HG03095 (cell line): Measurements from ENCODE around the gene NKX1-2.

Source experiments
- ATAC-seq: cut with Tn5 transposase; IDR thresholded peaks from one replicate; pipeline ENCODE4 v1.9.1; 2021; ENCODE audit warnings: moderate library complexity; ENCODE audit not compliant: unreplicated experiment

The NKX1-2 gene

GRCh38 chr10:124450012-124450782 lies at the start of gene NKX1-2:
NKX1-2 (minus strand) TSS chr10:124450035; CDS start chr10:124449943, 92 bp downstream.
- no peak for ATAC-seq

GRCh38 chr10:124498056-124498455 lies 48.2 kb upstream of the NKX1-2 start:
- ATAC-seq, result no peak

GRCh38 chr10:124497196-124497881 lies 47.5 kb upstream of the NKX1-2 start:
- ATAC-seq, result no peak

- ATAC-seq, result no peak
Measured at GRCh38 chr10:124496620-124497019, 46.8 kb upstream of the NKX1-2 start.

- no peak for ATAC-seq
Measured at GRCh38 chr10:124496150-124496549, 46.3 kb upstream of the NKX1-2 start.

GRCh38 chr10:124495725-124496124 lies 45.9 kb upstream of the NKX1-2 start:
- no peak for ATAC-seq

- ATAC-seq, result no peak
Measured at GRCh38 chr10:124495162-124495561, 45.3 kb upstream of the NKX1-2 start.

GRCh38 chr10:124494046-124494807 lies 44.4 kb upstream of the NKX1-2 start:
- ATAC-seq, result no peak

GRCh38 chr10:124493214-124493882 lies 43.5 kb upstream of the NKX1-2 start:
- no peak for ATAC-seq

GRCh38 chr10:124492266-124492665 lies 42.4 kb upstream of the NKX1-2 start:
- no peak for ATAC-seq

- no peak for ATAC-seq
Measured at GRCh38 chr10:124491105-124491504, 41.3 kb upstream of the NKX1-2 start.

GRCh38 chr10:124486635-124487034 lies 36.8 kb upstream of the NKX1-2 start:
- no peak for ATAC-seq

GRCh38 chr10:124484661-124485060 lies 34.8 kb upstream of the NKX1-2 start:
- ATAC-seq, result no peak

GRCh38 chr10:124484031-124484430 lies 34.2 kb upstream of the NKX1-2 start:
- ATAC-seq, result no peak

GRCh38 chr10:124482876-124483275 lies 33.0 kb upstream of the NKX1-2 start:
- no peak for ATAC-seq

GRCh38 chr10:124482236-124482800 lies 32.5 kb upstream of the NKX1-2 start:
- no peak for ATAC-seq

GRCh38 chr10:124481717-124482116 lies 31.9 kb upstream of the NKX1-2 start:
- no peak for ATAC-seq

GRCh38 chr10:124480860-124481259 lies 31.0 kb upstream of the NKX1-2 start:
- ATAC-seq, result no peak

- no peak for ATAC-seq
Measured at GRCh38 chr10:124478515-124478914, 28.7 kb upstream of the NKX1-2 start.

GRCh38 chr10:124477614-124478363 lies 28.0 kb upstream of the NKX1-2 start:
- ATAC-seq, result no peak
